SK-N-MC (cell line): ENCODE data around the gene PTRH2.

Source experiments
- EZH2 ChIP-seq: fragments of 200-600 bp; sonication (generic); IDR thresholded peaks from one replicate; pipeline ENCODE4 v1.6.1; 2017; ENCODE audit warnings: antibody characterized with exemption
- FOXP2 ChIP-seq: optimal IDR thresholded peaks from 2 replicates; pipeline ENCODE3; 2011; ENCODE audit warnings: mild to moderate bottlenecking, moderate library complexity; ENCODE audit not compliant: insufficient read depth; ENCODE audit errors: extremely low read length, control extremely low read depth
- POLR2AphosphoS5 ChIP-seq: IDR thresholded peaks from 2 replicates; pipeline ENCODE4 v1.6.1; 2012; ENCODE audit warnings: mild to moderate bottlenecking, low read depth, low read length, borderline replicate concordance

GRCh38 chr17:59752922-59753321, 45.7 kb upstream of the PTRH2 start:
- TF ChIP-seq EZH2 (no peak), POLR2AphosphoS5 (no peak), FOXP2 (no peak)
